HepG2 (cell line): ENCODE measurements around the gene GPT2. TPM values are rescaled to one million over a fixed set of nuclear protein-coding genes. Genes with fewer than 3 reads are reported as not detected.

Experiments used
- NFKBIZ ChIP-seq: IDR thresholded peaks from 2 replicates; pipeline ENCODE4 v1.6.1; 2018; ENCODE audit warnings: missing genetic modification reagents, missing compliant biosample characterization
- XBP1 ChIP-seq: sonication (generic); formaldehyde crosslinking; IDR thresholded peaks from 2 replicates; pipeline ENCODE4 v1.5.0; 2020; ENCODE audit warnings: missing genetic modification reagents
- ZFY ChIP-seq: sonication (generic); formaldehyde crosslinking; IDR thresholded peaks from 2 replicates; pipeline ENCODE4 v1.4.0; 2020; ENCODE audit warnings: missing genetic modification reagents
- polyA plus RNA-seq, 8 experiments: library from polyadenylated mRNA; depleted of rRNA in 3 of 8; stranded (reverse) in 7 of 8; unstranded in 1 of 8; fragments of >200 nt; fragmentation: Illumina TruSeq in 4 of 8; extraction: Trizol in 4 of 8; gene quantifications; 2 replicates each; pipeline versions ENCODE4 v1.2.1 to v1.2.3, GENCODE V29; 2011 to 2016; ENCODE audit warnings: low read depth in 4 of 8, missing spikeins in 1 of 8, mixed read lengths in 1 of 8; ENCODE audit not compliant: insufficient read depth in 1 of 8
- total RNA-seq, 5 experiments: library from RNA; depleted of rRNA; stranded (reverse); fragments of >200 nt; fragmentation: Illumina TruSeq; extraction: Trizol; gene quantifications; 2 replicates each; pipeline ENCODE4 v1.2.3, GENCODE V29; 2016; ENCODE audit warnings: low read depth in 1 of 5
- TF ChIP-seq, protein P1 (sequence below): sonication (generic); formaldehyde crosslinking; IDR thresholded peaks from 2 replicates; pipeline ENCODE4 v1.4.0; 2020; ENCODE audit warnings: missing genetic modification reagents, borderline replicate concordance
- TF ChIP-seq, protein P2 (sequence below): sonication (generic); formaldehyde crosslinking; IDR thresholded peaks from 2 replicates; pipeline ENCODE4 v1.8.1; 2023; ENCODE audit warnings: mild to moderate bottlenecking, missing genetic modification reagents
- TF ChIP-seq, protein P3 (sequence below): sonication (generic); formaldehyde crosslinking; IDR thresholded peaks from 2 replicates; pipeline ENCODE4 v1.5.0; 2020; ENCODE audit warnings: mild to moderate bottlenecking, missing genetic modification reagents

The GPT2 gene
- total and polyA plus RNA-seq, 2 of the 13 experiments (the other 11 are each of a cell fraction or from before 2014, with no cell fraction given) = 138 to 267 TPM

DNA sequence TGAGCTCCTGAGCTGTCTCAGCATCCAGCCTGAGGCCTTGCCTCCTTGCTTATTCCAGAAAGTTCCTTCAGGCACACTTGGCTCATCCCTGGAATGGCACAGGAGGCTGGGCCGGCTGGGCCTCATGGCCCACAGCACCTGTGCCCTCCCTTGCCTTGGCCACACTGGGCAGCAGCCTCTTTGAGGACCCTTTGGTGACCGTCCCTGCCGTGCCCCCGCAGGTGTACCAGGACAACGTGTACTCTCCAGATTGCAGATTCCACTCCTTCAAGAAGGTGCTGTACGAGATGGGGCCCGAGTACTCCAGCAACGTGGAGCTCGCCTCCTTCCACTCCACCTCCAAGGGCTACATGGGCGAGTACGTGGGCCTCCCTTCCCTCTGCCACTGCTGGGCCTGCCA lies 34.2 kb downstream of the GPT2 start (continued):
- TF ChIP-seq, protein P1, sequence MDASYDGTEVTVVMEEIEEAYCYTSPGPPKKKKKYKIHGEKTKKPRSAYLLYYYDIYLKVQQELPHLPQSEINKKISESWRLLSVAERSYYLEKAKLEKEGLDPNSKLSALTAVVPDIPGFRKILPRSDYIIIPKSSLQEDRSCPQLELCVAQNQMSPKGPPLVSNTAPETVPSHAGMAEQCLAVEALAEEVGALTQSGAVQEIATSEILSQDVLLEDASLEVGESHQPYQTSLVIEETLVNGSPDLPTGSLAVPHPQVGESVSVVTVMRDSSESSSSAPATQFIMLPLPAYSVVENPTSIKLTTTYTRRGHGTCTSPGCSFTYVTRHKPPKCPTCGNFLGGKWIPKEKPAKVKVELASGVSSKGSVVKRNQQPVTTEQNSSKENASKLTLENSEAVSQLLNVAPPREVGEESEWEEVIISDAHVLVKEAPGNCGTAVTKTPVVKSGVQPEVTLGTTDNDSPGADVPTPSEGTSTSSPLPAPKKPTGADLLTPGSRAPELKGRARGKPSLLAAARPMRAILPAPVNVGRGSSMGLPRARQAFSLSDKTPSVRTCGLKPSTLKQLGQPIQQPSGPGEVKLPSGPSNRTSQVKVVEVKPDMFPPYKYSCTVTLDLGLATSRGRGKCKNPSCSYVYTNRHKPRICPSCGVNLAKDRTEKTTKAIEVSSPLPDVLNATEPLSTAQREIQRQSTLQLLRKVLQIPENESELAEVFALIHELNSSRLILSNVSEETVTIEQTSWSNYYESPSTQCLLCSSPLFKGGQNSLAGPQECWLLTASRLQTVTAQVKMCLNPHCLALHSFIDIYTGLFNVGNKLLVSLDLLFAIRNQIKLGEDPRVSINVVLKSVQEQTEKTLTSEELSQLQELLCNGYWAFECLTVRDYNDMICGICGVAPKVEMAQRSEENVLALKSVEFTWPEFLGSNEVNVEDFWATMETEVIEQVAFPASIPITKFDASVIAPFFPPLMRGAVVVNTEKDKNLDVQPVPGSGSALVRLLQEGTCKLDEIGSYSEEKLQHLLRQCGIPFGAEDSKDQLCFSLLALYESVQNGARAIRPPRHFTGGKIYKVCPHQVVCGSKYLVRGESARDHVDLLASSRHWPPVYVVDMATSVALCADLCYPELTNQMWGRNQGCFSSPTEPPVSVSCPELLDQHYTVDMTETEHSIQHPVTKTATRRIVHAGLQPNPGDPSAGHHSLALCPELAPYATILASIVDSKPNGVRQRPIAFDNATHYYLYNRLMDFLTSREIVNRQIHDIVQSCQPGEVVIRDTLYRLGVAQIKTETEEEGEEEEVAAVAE (CRISPR knock-in tag) = no peak
- TF ChIP-seq XBP1 (no peak), ZFY (CRISPR knock-in tag) (no peak), NFKBIZ (CRISPR knock-in tag) (no peak)
- TF ChIP-seq, protein P2, sequence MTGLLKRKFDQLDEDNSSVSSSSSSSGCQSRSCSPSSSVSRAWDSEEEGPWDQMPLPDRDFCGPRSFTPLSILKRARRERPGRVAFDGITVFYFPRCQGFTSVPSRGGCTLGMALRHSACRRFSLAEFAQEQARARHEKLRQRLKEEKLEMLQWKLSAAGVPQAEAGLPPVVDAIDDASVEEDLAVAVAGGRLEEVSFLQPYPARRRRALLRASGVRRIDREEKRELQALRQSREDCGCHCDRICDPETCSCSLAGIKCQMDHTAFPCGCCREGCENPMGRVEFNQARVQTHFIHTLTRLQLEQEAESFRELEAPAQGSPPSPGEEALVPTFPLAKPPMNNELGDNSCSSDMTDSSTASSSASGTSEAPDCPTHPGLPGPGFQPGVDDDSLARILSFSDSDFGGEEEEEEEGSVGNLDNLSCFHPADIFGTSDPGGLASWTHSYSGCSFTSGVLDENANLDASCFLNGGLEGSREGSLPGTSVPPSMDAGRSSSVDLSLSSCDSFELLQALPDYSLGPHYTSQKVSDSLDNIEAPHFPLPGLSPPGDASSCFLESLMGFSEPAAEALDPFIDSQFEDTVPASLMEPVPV (CRISPR knock-in tag) = no peak
- TF ChIP-seq, protein P3, sequence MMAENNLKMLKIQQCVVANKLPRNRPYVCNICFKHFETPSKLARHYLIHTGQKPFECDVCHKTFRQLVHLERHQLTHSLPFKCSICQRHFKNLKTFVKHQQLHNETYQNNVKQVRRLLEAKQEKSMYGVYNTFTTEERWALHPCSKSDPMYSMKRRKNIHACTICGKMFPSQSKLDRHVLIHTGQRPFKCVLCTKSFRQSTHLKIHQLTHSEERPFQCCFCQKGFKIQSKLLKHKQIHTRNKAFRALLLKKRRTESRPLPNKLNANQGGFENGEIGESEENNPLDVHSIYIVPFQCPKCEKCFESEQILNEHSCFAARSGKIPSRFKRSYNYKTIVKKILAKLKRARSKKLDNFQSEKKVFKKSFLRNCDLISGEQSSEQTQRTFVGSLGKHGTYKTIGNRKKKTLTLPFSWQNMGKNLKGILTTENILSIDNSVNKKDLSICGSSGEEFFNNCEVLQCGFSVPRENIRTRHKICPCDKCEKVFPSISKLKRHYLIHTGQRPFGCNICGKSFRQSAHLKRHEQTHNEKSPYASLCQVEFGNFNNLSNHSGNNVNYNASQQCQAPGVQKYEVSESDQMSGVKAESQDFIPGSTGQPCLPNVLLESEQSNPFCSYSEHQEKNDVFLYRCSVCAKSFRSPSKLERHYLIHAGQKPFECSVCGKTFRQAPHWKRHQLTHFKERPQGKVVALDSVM (CRISPR knock-in tag) = no peak
